HepG2 (cell line): ENCODE measurements around the gene SNX4. TPM values are rescaled to one million over a fixed set of nuclear protein-coding genes. Genes with fewer than 3 reads are reported as not detected.
A peak's percentile ranks its signal among the peaks of the same experiment; 100 is the strongest.

ENCODE experiments used
- EZH2 ChIP-seq: conservative IDR thresholded peaks from 2 replicates; pipeline ENCODE4 v1.6.1; 2012; ENCODE audit warnings: mild to moderate bottlenecking, low read depth, low read length, moderate library complexity
- FOSL2 ChIP-seq: sonication (generic); formaldehyde crosslinking; IDR thresholded peaks from 2 replicates; pipeline ENCODE4 v1.4.0; 2020; ENCODE audit warnings: missing genetic modification reagents
- HOXA5 ChIP-seq: sonication (generic); formaldehyde crosslinking; IDR thresholded peaks from 2 replicates; pipeline ENCODE4 v1.4.0; 2020; ENCODE audit warnings: missing genetic modification reagents
- IKZF5 ChIP-seq: IDR thresholded peaks from 2 replicates; pipeline ENCODE4 v1.6.1; 2018; ENCODE audit warnings: missing genetic modification reagents, mild to moderate bottlenecking, missing compliant biosample characterization
- IRX3 ChIP-seq: sonication (generic); formaldehyde crosslinking; IDR thresholded peaks from 2 replicates; pipeline ENCODE4 v1.8.1; 2023; ENCODE audit warnings: mild to moderate bottlenecking, low read depth, missing genetic modification reagents, borderline replicate concordance
- KLF16 ChIP-seq, 2 experiments: sonication (generic) in 1 of 2; formaldehyde crosslinking in 1 of 2; IDR thresholded peaks; 2 replicates each; pipeline versions ENCODE4 v1.6.1 to v1.8.0; 2016 to 2023; ENCODE audit warnings: missing genetic modification reagents in 2 of 2, missing compliant biosample characterization in 1 of 2
- MEIS2 ChIP-seq: sonication (generic); formaldehyde crosslinking; IDR thresholded peaks from 2 replicates; pipeline ENCODE4 v1.9.0; 2021; ENCODE audit warnings: mild to moderate bottlenecking, missing genetic modification reagents
- SAFB2 ChIP-seq: sonication (generic); formaldehyde crosslinking; IDR thresholded peaks from 2 replicates; pipeline ENCODE4 v1.5.1; 2020; ENCODE audit warnings: missing genetic modification reagents, low read depth, mild to moderate bottlenecking, borderline replicate concordance
- SNAPC5 ChIP-seq: sonication (generic); formaldehyde crosslinking; IDR thresholded peaks from 2 replicates; pipeline ENCODE4 v1.8.1; 2023; ENCODE audit warnings: mild to moderate bottlenecking, missing genetic modification reagents, borderline replicate concordance
- YEATS4 ChIP-seq: sonication (generic); formaldehyde crosslinking; IDR thresholded peaks from 2 replicates; pipeline ENCODE4 v1.4.0; 2020; ENCODE audit warnings: missing genetic modification reagents, borderline replicate concordance
- ZFAT ChIP-seq: sonication (generic); formaldehyde crosslinking; conservative IDR thresholded peaks from 2 replicates; pipeline ENCODE4 v1.8.1; 2023; ENCODE audit warnings: missing genetic modification reagents, inconsistent platforms
- ZNF142 ChIP-seq: sonication (generic); formaldehyde crosslinking; IDR thresholded peaks from 2 replicates; pipeline ENCODE4 v1.4.0; 2020; ENCODE audit warnings: missing genetic modification reagents
- ZNF329 ChIP-seq: sonication (generic); formaldehyde crosslinking; IDR thresholded peaks from 2 replicates; pipeline ENCODE4 v1.9.0; 2021; ENCODE audit warnings: low read depth, mild to moderate bottlenecking, missing genetic modification reagents
- ZNF343 ChIP-seq: sonication (generic); formaldehyde crosslinking; IDR thresholded peaks from 2 replicates; pipeline ENCODE4 v1.4.0; 2020; ENCODE audit warnings: mild to moderate bottlenecking, missing genetic modification reagents
- ZNF749 ChIP-seq: sonication (generic); formaldehyde crosslinking; IDR thresholded peaks from 2 replicates; pipeline ENCODE4 v1.8.0; 2022; ENCODE audit warnings: mild to moderate bottlenecking, missing genetic modification reagents, moderate library complexity, borderline replicate concordance
- ZNF770 ChIP-seq: sonication (generic); formaldehyde crosslinking; IDR thresholded peaks from 2 replicates; pipeline ENCODE4 v1.5.0; 2020; ENCODE audit warnings: mild to moderate bottlenecking, missing genetic modification reagents
- ZSCAN29 ChIP-seq: sonication (generic); formaldehyde crosslinking; conservative IDR thresholded peaks from 2 replicates; pipeline ENCODE4 v1.4.0; 2020; ENCODE audit warnings: mild to moderate bottlenecking, missing genetic modification reagents
- polyA plus RNA-seq, 8 experiments: library from polyadenylated mRNA; depleted of rRNA in 3 of 8; stranded (reverse) in 7 of 8; unstranded in 1 of 8; fragments of >200 nt; fragmentation: Illumina TruSeq in 4 of 8; extraction: Trizol in 4 of 8; gene quantifications; 2 replicates each; pipeline versions ENCODE4 v1.2.1 to v1.2.3, GENCODE V29; 2011 to 2016; ENCODE audit warnings: low read depth in 4 of 8, missing spikeins in 1 of 8, mixed read lengths in 1 of 8; ENCODE audit not compliant: insufficient read depth in 1 of 8
- total RNA-seq, 5 experiments: library from RNA; depleted of rRNA; stranded (reverse); fragments of >200 nt; fragmentation: Illumina TruSeq; extraction: Trizol; gene quantifications; 2 replicates each; pipeline ENCODE4 v1.2.3, GENCODE V29; 2016; ENCODE audit warnings: low read depth in 1 of 5

SNX4 gene
- total and polyA plus RNA-seq, 2 of the 13 experiments (the other 11 are each of a cell fraction or from before 2014, with no cell fraction given), result 18.1 to 73.6 TPM

GRCh38 chr3:125519678-125520562, at the start of gene SNX4 (continued):
- TF ChIP-seq ZNF142 (CRISPR knock-in tag), result no peak; the same call in 1 of the 2 replicates
- peak; percentile 62; the same call in 1 of the 2 replicates for TF ChIP-seq SAFB2 (CRISPR knock-in tag)
- no peak for TF ChIP-seq ZNF770 (CRISPR knock-in tag)
- TF ChIP-seq IRX3 (CRISPR knock-in tag), result no peak
- TF ChIP-seq ZSCAN29 (CRISPR knock-in tag), result 0 out of 2 replicates have a peak, but pooled peaks have one; percentile 21
- no peak for TF ChIP-seq ZFAT
- TF ChIP-seq YEATS4 (CRISPR knock-in tag), result peak; percentile 80; the same call in 1 of the 2 replicates
- peak; percentile 45; the same call in 1 of the 2 replicates for TF ChIP-seq IKZF5 (CRISPR knock-in tag)
- TF ChIP-seq EZH2, result no peak
- TF ChIP-seq FOSL2 (CRISPR knock-in tag), result no peak
- TF ChIP-seq MEIS2 (CRISPR knock-in tag), result 0 out of 2 replicates have a peak, but pooled peaks have one; percentile 55
- TF ChIP-seq ZNF343 (CRISPR knock-in tag), result no peak
- TF ChIP-seq HOXA5, result peak; percentile 65
- no peak for TF ChIP-seq ZNF749 (CRISPR knock-in tag)
- no peak for TF ChIP-seq ZNF329 (CRISPR knock-in tag)
- TF ChIP-seq SNAPC5, result no peak
- TF ChIP-seq KLF16 (CRISPR knock-in tag; IDR thresholded peaks at IDR 0.05), result no peak; a peak in 1 of 4 replicates
